SK-N-SH (cell line): ENCODE measurements around the gene TSPAN7. TPM values are rescaled to one million over a fixed set of nuclear protein-coding genes. Genes with fewer than 3 reads are reported as not detected.

Experiments
- CTCF ChIA-PET: fragments of 300-600, 350-600 bp; formaldehyde crosslinking; extraction: SDS; loops from one replicate; lab custom pipeline; 2021; lab: Yijun Ruan, JAX
- POLR2A ChIA-PET: fragments of 350-600 bp; sonication (Branson Sonifier 250); formaldehyde crosslinking; extraction: SDS; loops from one replicate; lab custom pipeline; 2020; ENCODE audit warnings: antibody characterized with exemption, inconsistent platforms; lab: Yijun Ruan, JAX
- DNase-seq: peaks from one replicate; pipeline ENCODE4 v3.0.0; 2012
- H2AFZ ChIP-seq: fragments of 200-600 bp; sonication (generic); 2 replicates; pipeline ENCODE4 v1.8.1; 2016; ENCODE audit warnings: antibody characterized with exemption, mild to moderate bottlenecking, low read depth
- H3F3A ChIP-seq: fragments of 200-600 bp; sonication (generic); replicated peaks from 2 replicates; pipeline ENCODE3; 2016; ENCODE audit warnings: antibody characterized with exemption, mild to moderate bottlenecking; ENCODE audit not compliant: insufficient read depth
- H3K27ac ChIP-seq, 2 experiments: fragments of 200-500 bp in 1 of 2; fragments of 200-600 bp in 1 of 2; sonication (Bioruptor generic) in 1 of 2; sonication (generic), shearing (Covaris generic) in 1 of 2; 2 replicates each; pipeline versions ENCODE4 v1.5.1 to v1.6.1; 2014 to 2016; ENCODE audit warnings: low read depth in 2 of 2, inconsistent platforms in 1 of 2, low read length in 1 of 2, mild to moderate bottlenecking in 1 of 2, mixed read lengths in 1 of 2
- H3K27me3 ChIP-seq: fragments of 200-600 bp; sonication (generic), shearing (Covaris generic); 2 replicates; pipeline ENCODE4 v1.6.1; 2016; ENCODE audit warnings: mixed run types; ENCODE audit not compliant: insufficient read depth
- H3K36me3 ChIP-seq, 2 experiments: fragments of 200-500 bp in 1 of 2; fragments of 200-600 bp in 1 of 2; sonication (Bioruptor generic) in 1 of 2; sonication (generic) in 1 of 2; replicated peaks in 1 of 2; 2 replicates each; pipeline versions ENCODE3 to v1.5.1; 2014 to 2016; ENCODE audit warnings: low read length in 1 of 2, mild to moderate bottlenecking in 1 of 2; ENCODE audit not compliant: insufficient read depth in 2 of 2, control insufficient read depth in 1 of 2
- H3K4me1 ChIP-seq, 2 experiments: fragments of 200-500 bp in 1 of 2; fragments of 200-600 bp in 1 of 2; sonication (Bioruptor generic) in 1 of 2; sonication (generic), shearing (Covaris generic) in 1 of 2; 2 replicates each; pipeline versions ENCODE4 v1.5.1 to v1.6.1; 2014 to 2016; ENCODE audit warnings: low read depth in 1 of 2, low read length in 1 of 2, mixed run types in 1 of 2; ENCODE audit not compliant: insufficient read depth in 2 of 2, control insufficient read depth in 1 of 2
- H3K4me2 ChIP-seq: fragments of 200-600 bp; sonication (generic), shearing (Covaris generic); 2 replicates; pipeline ENCODE4 v1.6.1; 2017; ENCODE audit warnings: mixed run types
- H3K4me3 ChIP-seq, 2 experiments: fragments of 200-500 bp in 1 of 2; fragments of 200-600 bp in 1 of 2; sonication (Bioruptor generic) in 1 of 2; sonication (generic), shearing (Covaris generic) in 1 of 2; 2 replicates each; pipeline versions ENCODE4 v1.5.1 to v1.8.1; 2014 to 2016; ENCODE audit warnings: low read depth in 2 of 2, inconsistent platforms in 1 of 2, low read length in 1 of 2, mild to moderate bottlenecking in 1 of 2, mixed read lengths in 1 of 2, moderate library complexity in 1 of 2
- H3K79me2 ChIP-seq: fragments of 200-600 bp; sonication (generic); 2 replicates; pipeline ENCODE4 v1.8.1; 2017; ENCODE audit warnings: mild to moderate bottlenecking; ENCODE audit not compliant: insufficient read depth
- H3K9ac ChIP-seq: fragments of 200-600 bp; sonication (generic); 2 replicates; pipeline ENCODE4 v1.6.1; 2017; ENCODE audit warnings: mixed run types
- H3K9me2 ChIP-seq: fragments of 200-600 bp; sonication (generic); 2 replicates; pipeline ENCODE4 v1.6.1; 2017; ENCODE audit warnings: mixed run types
- H3K9me3 ChIP-seq: fragments of 200-600 bp; sonication (generic); 2 replicates; pipeline ENCODE4 v1.6.1; 2017; ENCODE audit warnings: mixed run types, mild to moderate bottlenecking, moderate library complexity
- H4K20me1 ChIP-seq: fragments of 200-600 bp; sonication (generic); 2 replicates; pipeline ENCODE4 v1.6.1; 2017; ENCODE audit warnings: mild to moderate bottlenecking, mixed run types; ENCODE audit not compliant: insufficient read depth
- CTCF ChIP-seq: fragments of 200-600 bp; sonication (generic); IDR thresholded peaks from 2 replicates; pipeline ENCODE4 v1.6.1; 2017; ENCODE audit warnings: antibody characterized with exemption, mild to moderate bottlenecking, moderate library complexity
- ELF1 ChIP-seq: IDR thresholded peaks from 2 replicates; pipeline ENCODE4 v1.4.0; 2012
- FOXJ3 ChIP-seq: sonication (generic); formaldehyde crosslinking; IDR thresholded peaks from 2 replicates; pipeline ENCODE4 v1.5.1; 2020; ENCODE audit warnings: mild to moderate bottlenecking, missing genetic modification reagents
- FOXM1 ChIP-seq: IDR thresholded peaks from 2 replicates; pipeline ENCODE4 v1.4.0; 2012; ENCODE audit warnings: low read depth, mild to moderate bottlenecking
- GABPA ChIP-seq: IDR thresholded peaks from 2 replicates; pipeline ENCODE4 v1.4.0; 2012; ENCODE audit warnings: low read depth, mild to moderate bottlenecking
- MEF2A ChIP-seq: IDR thresholded peaks from 2 replicates; pipeline ENCODE4 v1.4.0; 2012; ENCODE audit warnings: low read depth, borderline replicate concordance
- MXI1 ChIP-seq: IDR thresholded peaks from 2 replicates; pipeline ENCODE4 v1.6.1; 2012; ENCODE audit warnings: mild to moderate bottlenecking, low read depth, low read length, improper control_type of control experiment
- NFIC ChIP-seq: IDR thresholded peaks from 2 replicates; pipeline ENCODE4 v1.4.0; 2012; ENCODE audit warnings: borderline replicate concordance
- NRF1 ChIP-seq: IDR thresholded peaks from 2 replicates; pipeline ENCODE4 v1.6.1; 2012; ENCODE audit warnings: low read depth, mild to moderate bottlenecking, low read length
- PBX3 ChIP-seq: IDR thresholded peaks from 2 replicates; pipeline ENCODE4; 2012
- RAD21 ChIP-seq: IDR thresholded peaks from 2 replicates; pipeline ENCODE4 v1.6.1; 2012; ENCODE audit warnings: mild to moderate bottlenecking, low read length
- RXRA ChIP-seq: IDR thresholded peaks from 2 replicates; pipeline ENCODE4 v1.4.0; 2012; ENCODE audit warnings: low read depth, mild to moderate bottlenecking, borderline replicate concordance
- TEAD4 ChIP-seq: IDR thresholded peaks from 2 replicates; pipeline ENCODE4 v1.4.0; 2012; ENCODE audit warnings: mild to moderate bottlenecking, borderline replicate concordance; ENCODE audit not compliant: insufficient read depth
- USF2 ChIP-seq: fragments of 150-350 bp; IDR thresholded peaks from 2 replicates; pipeline ENCODE4 v1.6.1; 2017; ENCODE audit warnings: antibody characterized with exemption, low read length, low read depth, borderline replicate concordance
- ZBTB33 ChIP-seq: IDR thresholded peaks from 2 replicates; pipeline ENCODE4 v1.4.0; 2012; ENCODE audit warnings: low read depth, borderline replicate concordance
- WGBS: methylation state at CpG from one replicate; pipeline ENCODE4 v1.1.6; 2017; ENCODE audit warnings: low lambda C conversion rate; 5-methylcytosine and 5-hydroxymethylcytosine counted together
- polyA plus RNA-seq, 3 experiments: library from polyadenylated mRNA; depleted of rRNA; stranded (reverse); fragments of >200 nt; gene quantifications; 2 replicates each; pipeline ENCODE4 v1.2.3, GENCODE V29; 2012

The TSPAN7 gene
- polyA plus RNA-seq, 1 of the 3 experiments (the other 2 are of a cell fraction), result 0.39 TPM

DNA sequence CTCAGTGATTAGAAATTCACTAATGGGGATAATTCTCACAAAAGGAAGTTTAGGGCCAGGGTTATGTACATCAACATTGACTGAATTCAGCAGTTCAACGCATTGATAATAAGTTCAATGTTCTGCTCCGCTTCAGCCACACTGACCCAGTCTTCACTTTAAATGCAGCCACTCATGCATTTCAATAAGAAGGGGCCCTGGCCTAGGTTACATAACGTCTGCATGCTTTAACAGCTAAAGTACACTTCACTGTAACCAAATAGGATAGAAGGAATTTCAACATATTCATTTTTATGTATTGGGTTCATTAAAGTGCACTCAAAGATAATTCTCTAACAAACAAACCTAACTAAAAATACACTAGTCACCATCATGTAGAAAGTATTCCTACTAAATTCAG, 12.8 kb upstream of the TSPAN7 start:
- no peaks in the 10 kb centered on the region for H3K4me1 ChIP-seq
- POLR2A ChIA-PET, result no interaction called here
- no peaks in the 10 kb centered on the region for H4K20me1 ChIP-seq
- no peak for DNase-seq
- H3K36me3 ChIP-seq, result no peaks in the 10 kb centered on the region
- H3K27me3 ChIP-seq, result no peaks in the 10 kb centered on the region
- WGBS, result 20% methylated on average over 3 of the region's 3 CpGs
- H2AFZ ChIP-seq, result no peak overlapping the region
- CTCF ChIA-PET, result no interaction called here
- no peak overlapping the region for H3K27ac ChIP-seq
- H3K4me3 ChIP-seq, result no peak overlapping the region
- H3K9me3 ChIP-seq, result no peaks in the 10 kb centered on the region
- no peak overlapping the region for H3K4me2 ChIP-seq
- no peak overlapping the region for H3K9ac ChIP-seq
- H3K9me2 ChIP-seq, result no peaks in the 10 kb centered on the region
- H3K79me2 ChIP-seq, result no peaks in the 10 kb centered on the region
- TF ChIP-seq MEF2A (no peak), TEAD4 (no peak), RXRA (no peak), NRF1 (no peak), GABPA (no peak), RAD21 (no peak), FOXJ3 (no peak), PBX3 (no peak), FOXM1 (no peak), USF2 (no peak), ELF1 (no peak), CTCF (no peak), ZBTB33 (no peak), NFIC (no peak), MXI1 (no peak)
- H3F3A ChIP-seq, result no peaks in the 10 kb centered on the region
